ENCODE measurements around the gene CFAP141.

GRCh38 chr1:154241703-154242351, 35.7 kb upstream of the CFAP141 start:
- no peak for TF ChIP-seq CTCF (IDR thresholded peaks at IDR 0.05)
- no peak for TF ChIP-seq POLR2A (IDR thresholded peaks at IDR 0.05)

Measured in right lobe of liver (tissue), 4 donors.